GM12891 (cell line): ENCODE measurements around the gene C1QC.

Experiments used
- PAX5 ChIP-seq: IDR thresholded peaks from 2 replicates; pipeline ENCODE4 v1.6.1; 2011; ENCODE audit warnings: low read length, moderate library complexity, mild to moderate bottlenecking; ENCODE audit not compliant: insufficient read depth, severe bottlenecking
- POLR2A ChIP-seq: IDR thresholded peaks from 2 replicates; pipeline ENCODE4 v1.6.1; 2011; ENCODE audit warnings: low read depth, low read length, control low read depth
- POLR2AphosphoS5 ChIP-seq: IDR thresholded peaks from 2 replicates; pipeline ENCODE4 v1.6.1; 2011; ENCODE audit warnings: low read depth, low read length, control low read depth
- POU2F2 ChIP-seq: IDR thresholded peaks from 2 replicates; pipeline ENCODE4 v1.6.1; 2011; ENCODE audit warnings: low read depth, mild to moderate bottlenecking, control low read depth, low read length, moderate library complexity
- TAF1 ChIP-seq: IDR thresholded peaks from 2 replicates; pipeline ENCODE4 v1.6.1; 2011; ENCODE audit warnings: low read depth, low read length, control low read depth

- no peak for TF ChIP-seq POLR2AphosphoS5
- no peak for TF ChIP-seq POLR2A
- no peak for TF ChIP-seq TAF1
- no peak for TF ChIP-seq POU2F2
- no peak for TF ChIP-seq PAX5
Measured at GRCh38 chr1:22646384-22646783, 3.0 kb downstream of the C1QC start.
